Ishikawa (cell line): Measurements from ENCODE around the gene ACTMAP.

Experiments used
- RAD21 ChIP-seq: IDR thresholded peaks from 2 replicates; pipeline ENCODE4 v1.6.1; 2012; ENCODE audit warnings: low read depth
- TEAD4 ChIP-seq: IDR thresholded peaks from 2 replicates; pipeline ENCODE4 v1.6.1; 2012
- ZBTB7A ChIP-seq: IDR thresholded peaks from 2 replicates; pipeline ENCODE4 v1.6.1; 2012; ENCODE audit warnings: low read depth

DNA sequence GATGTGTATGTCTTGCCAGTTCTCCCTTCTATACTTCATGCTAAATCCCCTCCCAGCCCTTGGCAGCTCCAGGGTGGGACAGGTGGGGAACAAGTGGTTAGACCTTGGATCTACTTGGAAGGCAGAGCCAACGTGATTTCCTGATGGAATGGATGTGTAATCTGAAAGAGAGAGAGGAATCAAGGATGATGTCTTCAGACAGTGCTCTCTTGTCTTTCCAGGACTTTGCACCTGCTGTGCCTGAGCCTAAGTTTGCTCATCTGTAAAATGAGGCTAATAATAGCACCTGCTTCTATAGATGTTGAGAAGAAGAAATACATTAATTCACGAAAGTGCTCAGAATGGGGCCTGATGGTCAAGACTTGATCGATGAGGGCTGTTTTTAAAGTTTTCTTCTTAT, 41.7 kb upstream of the ACTMAP start:
- TF ChIP-seq TEAD4 = no peak
- TF ChIP-seq RAD21 = no peak
- TF ChIP-seq ZBTB7A = no peak
